GM12873 (cell line): ENCODE measurements around the gene ZEB2.

Experiments
- TF ChIP-seq, protein P1 (sequence below): IDR thresholded peaks from 2 replicates; pipeline ENCODE4 v1.5.1; 2012; ENCODE audit warnings: low read depth, mild to moderate bottlenecking, moderate library complexity, low read length, control low read depth; ENCODE audit not compliant: insufficient read depth; ENCODE audit errors: missing control alignments

Gene ZEB2

GRCh38 chr2:144522176-144522896 lies 2.4 kb upstream of the ZEB2 start:
- TF ChIP-seq, protein P1, sequence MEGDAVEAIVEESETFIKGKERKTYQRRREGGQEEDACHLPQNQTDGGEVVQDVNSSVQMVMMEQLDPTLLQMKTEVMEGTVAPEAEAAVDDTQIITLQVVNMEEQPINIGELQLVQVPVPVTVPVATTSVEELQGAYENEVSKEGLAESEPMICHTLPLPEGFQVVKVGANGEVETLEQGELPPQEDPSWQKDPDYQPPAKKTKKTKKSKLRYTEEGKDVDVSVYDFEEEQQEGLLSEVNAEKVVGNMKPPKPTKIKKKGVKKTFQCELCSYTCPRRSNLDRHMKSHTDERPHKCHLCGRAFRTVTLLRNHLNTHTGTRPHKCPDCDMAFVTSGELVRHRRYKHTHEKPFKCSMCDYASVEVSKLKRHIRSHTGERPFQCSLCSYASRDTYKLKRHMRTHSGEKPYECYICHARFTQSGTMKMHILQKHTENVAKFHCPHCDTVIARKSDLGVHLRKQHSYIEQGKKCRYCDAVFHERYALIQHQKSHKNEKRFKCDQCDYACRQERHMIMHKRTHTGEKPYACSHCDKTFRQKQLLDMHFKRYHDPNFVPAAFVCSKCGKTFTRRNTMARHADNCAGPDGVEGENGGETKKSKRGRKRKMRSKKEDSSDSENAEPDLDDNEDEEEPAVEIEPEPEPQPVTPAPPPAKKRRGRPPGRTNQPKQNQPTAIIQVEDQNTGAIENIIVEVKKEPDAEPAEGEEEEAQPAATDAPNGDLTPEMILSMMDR: no peak

GRCh38 chr2:144521686-144522085 lies 1.8 kb upstream of the ZEB2 start:
- TF ChIP-seq, protein P1: no peak

DNA sequence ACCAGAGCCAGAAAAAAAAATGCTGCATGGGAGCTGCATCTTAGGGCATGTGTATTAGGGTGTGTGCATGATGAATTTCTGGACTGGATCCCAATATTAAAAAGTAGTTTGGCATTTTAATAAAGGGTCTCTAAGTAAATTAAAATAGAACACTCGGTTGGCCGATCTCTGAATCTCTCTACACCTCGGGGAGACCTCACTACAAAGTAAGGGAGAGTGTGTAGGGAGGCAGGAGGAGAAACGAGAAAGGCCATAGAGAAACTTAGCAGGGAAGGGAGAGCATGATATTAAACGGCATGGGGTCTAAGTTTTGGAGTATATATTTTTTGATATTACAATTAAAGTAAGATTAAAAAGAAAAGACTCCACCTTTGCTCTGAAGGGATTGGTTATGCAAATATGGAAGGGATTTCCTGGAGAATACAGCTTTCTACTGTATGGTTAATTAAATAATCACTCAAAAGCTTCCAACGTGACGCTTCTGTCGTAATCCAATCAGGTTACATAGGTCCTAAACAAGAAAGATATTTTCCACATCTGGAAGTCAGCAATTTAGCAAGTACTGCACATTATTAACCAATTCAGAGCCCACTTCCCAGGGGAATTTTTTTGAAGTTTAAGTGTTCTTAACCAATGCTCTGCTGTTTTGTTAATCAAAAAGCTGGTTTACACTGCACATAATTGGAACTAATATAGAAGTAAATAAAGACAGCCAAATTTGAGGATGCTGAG lies 1.0 kb upstream of the ZEB2 start:
- TF ChIP-seq, protein P1: no peak

- TF ChIP-seq, protein P1: no peak
Observed at GRCh38 chr2:144519597-144519933, 354 bp downstream of the ZEB2 start.

DNA sequence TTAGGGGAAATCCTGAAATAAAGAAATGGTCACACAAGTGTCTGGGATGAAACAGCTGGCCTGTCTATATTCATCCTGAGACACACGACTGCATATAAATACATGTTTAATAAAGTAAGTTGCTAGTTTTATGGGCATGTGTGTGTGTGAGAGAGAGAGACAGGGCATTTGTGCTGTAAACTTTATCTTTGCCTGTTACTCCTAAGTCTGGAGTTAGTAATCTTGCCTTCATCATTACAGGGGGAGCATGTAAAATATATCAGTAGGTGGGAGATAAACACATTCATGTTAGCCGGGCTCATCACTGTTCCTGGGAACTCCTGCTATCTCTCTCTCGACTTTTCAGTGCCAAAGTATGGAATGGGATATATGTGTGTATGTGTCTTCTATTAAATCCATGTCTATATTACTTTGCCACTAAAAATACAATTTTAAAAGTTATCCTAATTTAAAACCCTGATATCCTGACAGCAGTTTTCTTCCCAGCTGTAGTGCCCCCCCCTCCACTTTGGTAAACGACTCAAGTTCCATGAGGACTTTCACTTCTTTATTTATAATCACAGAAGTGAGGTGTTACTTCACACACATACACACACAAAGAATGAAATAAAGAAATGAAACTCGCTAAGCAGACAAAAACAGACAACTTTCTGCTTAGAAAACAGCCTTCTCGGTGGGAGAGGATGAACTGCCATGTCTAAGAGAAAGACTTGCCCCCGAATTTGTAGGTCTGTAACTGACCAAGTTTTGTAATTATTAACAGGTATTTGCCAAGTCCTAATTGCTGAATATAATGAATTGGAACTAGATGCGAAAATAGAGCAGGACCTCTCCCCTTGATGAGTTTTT lies 947 bp downstream of the ZEB2 start:
- TF ChIP-seq, protein P1: no peak

DNA sequence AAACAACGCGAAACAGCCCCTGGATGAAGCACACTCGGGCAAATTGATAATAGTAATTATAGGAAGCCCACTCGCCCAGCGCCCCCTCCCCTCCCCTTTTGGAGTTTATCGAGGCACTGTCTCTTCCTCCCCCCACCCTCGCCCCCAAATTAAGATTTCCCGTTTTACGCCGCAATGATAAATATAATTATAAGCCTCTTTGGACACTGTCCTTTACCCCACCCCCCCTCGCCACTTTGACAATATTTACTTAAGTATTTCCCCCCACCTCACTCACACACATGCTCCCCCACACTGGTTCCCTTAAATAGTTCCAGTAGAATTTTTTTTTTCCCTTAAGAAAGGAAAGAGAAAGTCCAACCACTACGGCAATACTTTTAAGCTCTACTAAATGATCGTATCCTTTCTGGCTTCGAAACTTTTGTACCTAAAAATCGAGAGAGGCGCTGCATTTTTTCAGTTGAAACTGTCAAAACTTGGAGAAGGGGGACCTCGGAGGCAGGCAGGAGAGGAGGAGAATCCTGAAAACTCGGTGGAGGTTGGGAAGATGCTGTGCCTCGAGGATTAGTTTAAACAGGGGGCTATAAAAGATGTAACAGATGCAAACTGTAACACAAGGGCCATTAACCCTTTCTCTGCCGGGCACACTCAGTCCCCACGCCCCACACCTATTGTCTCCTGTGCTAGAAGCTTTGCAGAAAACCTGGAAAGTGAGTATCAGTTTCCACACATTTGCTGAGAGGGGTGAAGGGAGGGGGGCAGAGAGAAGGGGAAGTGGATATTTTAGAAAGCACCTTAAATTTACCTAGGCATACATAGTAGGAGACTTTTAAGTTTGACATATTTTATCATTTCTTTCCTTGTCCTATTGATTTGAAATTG lies 1.8 kb downstream of the ZEB2 start:
- TF ChIP-seq, protein P1: no peak
